ENCODE measurements around the gene RNGTT.

GRCh38 chr6:88575536-88575935 is 387.9 kb downstream of the RNGTT start:
- TF ChIP-seq, protein P1, sequence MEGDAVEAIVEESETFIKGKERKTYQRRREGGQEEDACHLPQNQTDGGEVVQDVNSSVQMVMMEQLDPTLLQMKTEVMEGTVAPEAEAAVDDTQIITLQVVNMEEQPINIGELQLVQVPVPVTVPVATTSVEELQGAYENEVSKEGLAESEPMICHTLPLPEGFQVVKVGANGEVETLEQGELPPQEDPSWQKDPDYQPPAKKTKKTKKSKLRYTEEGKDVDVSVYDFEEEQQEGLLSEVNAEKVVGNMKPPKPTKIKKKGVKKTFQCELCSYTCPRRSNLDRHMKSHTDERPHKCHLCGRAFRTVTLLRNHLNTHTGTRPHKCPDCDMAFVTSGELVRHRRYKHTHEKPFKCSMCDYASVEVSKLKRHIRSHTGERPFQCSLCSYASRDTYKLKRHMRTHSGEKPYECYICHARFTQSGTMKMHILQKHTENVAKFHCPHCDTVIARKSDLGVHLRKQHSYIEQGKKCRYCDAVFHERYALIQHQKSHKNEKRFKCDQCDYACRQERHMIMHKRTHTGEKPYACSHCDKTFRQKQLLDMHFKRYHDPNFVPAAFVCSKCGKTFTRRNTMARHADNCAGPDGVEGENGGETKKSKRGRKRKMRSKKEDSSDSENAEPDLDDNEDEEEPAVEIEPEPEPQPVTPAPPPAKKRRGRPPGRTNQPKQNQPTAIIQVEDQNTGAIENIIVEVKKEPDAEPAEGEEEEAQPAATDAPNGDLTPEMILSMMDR (conservative IDR thresholded peaks at IDR 0.05; ENCODE audit: low read depth, low read length) = no peak
- TF ChIP-seq EZH2phosphoT487 (IDR thresholded peaks at IDR 0.05; ENCODE audit: borderline replicate concordance, low read length) = no peak

Data from PC-3 (cell line).